GM12873 (cell line): ENCODE results near the gene ZFYVE19.

Source experiments
- TF ChIP-seq, protein P1 (sequence below): IDR thresholded peaks from 2 replicates; pipeline ENCODE4 v1.5.1; 2012; ENCODE audit warnings: low read depth, mild to moderate bottlenecking, moderate library complexity, low read length, control low read depth; ENCODE audit not compliant: insufficient read depth; ENCODE audit errors: missing control alignments

ZFYVE19 gene

DNA sequence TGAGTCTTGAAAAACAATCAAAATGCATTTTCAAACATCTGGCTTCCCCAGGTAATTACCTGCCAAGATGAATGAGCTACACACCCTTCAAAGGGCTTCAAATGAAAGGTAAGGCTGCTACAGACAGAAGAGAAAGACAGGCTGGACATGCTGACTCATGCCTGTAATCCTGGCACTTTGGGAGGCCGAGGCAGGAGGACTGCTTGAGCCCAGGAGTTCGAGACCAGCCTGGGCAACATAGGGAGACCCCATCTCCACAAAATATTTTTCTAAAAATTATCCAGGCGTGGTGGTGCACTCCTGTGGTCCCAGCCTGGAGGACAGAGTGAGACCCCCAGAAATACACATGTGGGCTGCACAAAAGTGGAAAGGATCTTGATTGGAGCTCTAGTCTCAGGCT lies 14.5 kb upstream of the ZFYVE19 start:
- TF ChIP-seq, protein P1, sequence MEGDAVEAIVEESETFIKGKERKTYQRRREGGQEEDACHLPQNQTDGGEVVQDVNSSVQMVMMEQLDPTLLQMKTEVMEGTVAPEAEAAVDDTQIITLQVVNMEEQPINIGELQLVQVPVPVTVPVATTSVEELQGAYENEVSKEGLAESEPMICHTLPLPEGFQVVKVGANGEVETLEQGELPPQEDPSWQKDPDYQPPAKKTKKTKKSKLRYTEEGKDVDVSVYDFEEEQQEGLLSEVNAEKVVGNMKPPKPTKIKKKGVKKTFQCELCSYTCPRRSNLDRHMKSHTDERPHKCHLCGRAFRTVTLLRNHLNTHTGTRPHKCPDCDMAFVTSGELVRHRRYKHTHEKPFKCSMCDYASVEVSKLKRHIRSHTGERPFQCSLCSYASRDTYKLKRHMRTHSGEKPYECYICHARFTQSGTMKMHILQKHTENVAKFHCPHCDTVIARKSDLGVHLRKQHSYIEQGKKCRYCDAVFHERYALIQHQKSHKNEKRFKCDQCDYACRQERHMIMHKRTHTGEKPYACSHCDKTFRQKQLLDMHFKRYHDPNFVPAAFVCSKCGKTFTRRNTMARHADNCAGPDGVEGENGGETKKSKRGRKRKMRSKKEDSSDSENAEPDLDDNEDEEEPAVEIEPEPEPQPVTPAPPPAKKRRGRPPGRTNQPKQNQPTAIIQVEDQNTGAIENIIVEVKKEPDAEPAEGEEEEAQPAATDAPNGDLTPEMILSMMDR = no peak

DNA sequence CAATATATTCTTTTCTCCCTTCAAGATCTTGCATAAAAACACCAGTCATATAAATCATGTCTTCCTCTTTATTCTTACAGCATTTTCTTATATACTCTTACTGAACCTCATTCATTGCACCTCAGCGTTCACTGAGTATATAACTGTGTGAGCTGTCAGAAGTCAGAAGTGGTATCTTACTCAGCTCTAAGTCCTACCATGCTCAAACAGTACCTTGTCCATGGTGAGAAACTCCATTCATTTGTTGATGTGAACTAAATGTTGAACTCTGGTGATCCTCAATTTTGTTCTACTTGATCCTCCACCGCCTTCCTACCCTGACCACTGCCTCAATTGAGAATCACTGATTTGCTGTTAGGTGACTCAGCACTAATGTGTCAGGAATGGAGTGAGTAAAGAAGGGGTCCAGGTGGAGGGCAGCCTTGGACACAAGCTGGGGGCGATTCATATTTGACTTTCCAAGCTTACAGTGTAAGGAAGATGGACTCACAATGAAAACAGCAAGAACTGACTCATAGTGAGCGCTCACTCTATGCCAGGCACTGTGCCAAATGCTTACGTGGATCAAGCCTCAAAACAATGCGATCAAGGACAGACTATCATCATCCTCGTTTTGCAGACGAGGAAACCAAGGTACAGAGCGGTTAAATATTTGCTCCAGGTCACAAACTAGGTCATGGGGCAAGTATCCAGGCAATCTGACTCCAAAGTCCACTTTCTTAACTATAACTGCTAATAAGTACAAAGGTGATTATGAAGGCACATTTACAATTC lies 13.5 kb upstream of the ZFYVE19 start:
- TF ChIP-seq, protein P1 = no peak

GRCh38 chr15:40796041-40796440 lies 10.8 kb upstream of the ZFYVE19 start:
- TF ChIP-seq, protein P1 = no peak

- TF ChIP-seq, protein P1 = no peak
Observed at GRCh38 chr15:40796512-40796911, 10.4 kb upstream of the ZFYVE19 start.

GRCh38 chr15:40799523-40799922 lies 7.4 kb upstream of the ZFYVE19 start:
- TF ChIP-seq, protein P1 = no peak

- TF ChIP-seq, protein P1 = no peak
Observed at GRCh38 chr15:40803076-40803475, 3.8 kb upstream of the ZFYVE19 start.

GRCh38 chr15:40803688-40804087 lies 3.2 kb upstream of the ZFYVE19 start:
- TF ChIP-seq, protein P1 = peak; percentile 21
